ENCODE measurements around the gene PPBP.

- no peak for TF ChIP-seq CTCF (IDR thresholded peaks at IDR 0.05; ENCODE audit: poor library complexity, severe bottlenecking)
- no peak for TF ChIP-seq SMC3 (conservative IDR thresholded peaks at IDR 0.05; ENCODE audit: poor library complexity)
- TF ChIP-seq POLR2AphosphoS5 (IDR thresholded peaks at IDR 0.05): no peak
- no peak for TF ChIP-seq RAD21 (conservative IDR thresholded peaks at IDR 0.05)
- TF ChIP-seq TAF1 (IDR thresholded peaks at IDR 0.05; ENCODE audit: low read depth): no peak
- no peak for TF ChIP-seq EZH2 (IDR thresholded peaks at IDR 0.05; ENCODE audit: borderline replicate concordance, insufficient read depth, low read length, poor library complexity, severe bottlenecking)
- no peak for TF ChIP-seq REST (IDR thresholded peaks at IDR 0.05; ENCODE audit: borderline replicate concordance)
- TF ChIP-seq EP300 (conservative IDR thresholded peaks at IDR 0.05; ENCODE audit: poor library complexity, severe bottlenecking): no peak
These were observed 1.0 kb upstream of the PPBP start for GRCh38 chr4:73989031-73989430.
